Suprapubic skin (tissue), 4 donors: ENCODE measurements around the gene HS6ST1. TPM values are rescaled to one million over a fixed set of nuclear protein-coding genes. Genes with fewer than 3 reads are reported as not detected.
A peak's percentile ranks its signal among the peaks of the same experiment; 100 is the strongest.
"Not testable (repeated sequence)": the region's sequence is repeated elsewhere in the genome, so short reads cannot be mapped to it uniquely, and the experiment has no call there.

Experiments
- DNase-seq, 2 donors: peaks; one replicate each; pipeline ENCODE4 v3.0.0-alpha.2; 2019; ENCODE audit warnings: low spot score in 2 of 2
- H3K27ac ChIP-seq: fragments of 200-600 bp; sonication (generic); one replicate; pipeline ENCODE4 v1.5.1; 2019
- H3K27me3 ChIP-seq: fragments of 200-600 bp; sonication (generic); one replicate; pipeline ENCODE4 v1.5.1; 2019
- H3K36me3 ChIP-seq: fragments of 200-600 bp; sonication (generic); one replicate; pipeline ENCODE4 v1.5.1; 2019
- H3K4me1 ChIP-seq: fragments of 200-600 bp; sonication (generic); one replicate; pipeline ENCODE4 v1.5.1; 2019
- H3K4me3 ChIP-seq: fragments of 200-600 bp; sonication (generic); one replicate; pipeline ENCODE4 v1.5.1; 2019; ENCODE audit warnings: mild to moderate bottlenecking
- H3K9me3 ChIP-seq: fragments of 200-600 bp; sonication (generic); one replicate; pipeline ENCODE4 v1.5.1; 2019
- CTCF ChIP-seq, 2 donors: fragments of 200-600 bp in 1 of 2; fragments of 450-650 bp in 1 of 2; sonication (generic) in 1 of 2; IDR thresholded peaks; one replicate each; pipeline ENCODE4 v1.5.1; 2016 to 2019; ENCODE audit warnings: antibody characterized with exemption in 2 of 2, mild to moderate bottlenecking in 1 of 2, moderate library complexity in 1 of 2
- EP300 ChIP-seq: sonication (generic); formaldehyde crosslinking; IDR thresholded peaks from one replicate; pipeline ENCODE4 v1.6.1; 2017; ENCODE audit warnings: antibody characterized with exemption
- POLR2A ChIP-seq, 2 donors: fragments of 450-650 bp; IDR thresholded peaks; one replicate each; pipeline ENCODE4 v1.6.1; 2017; ENCODE audit warnings: antibody characterized with exemption in 2 of 2, mild to moderate bottlenecking in 2 of 2, moderate library complexity in 2 of 2
- POLR2AphosphoS5 ChIP-seq, 3 donors: sonication (generic); formaldehyde crosslinking; IDR thresholded peaks; one replicate each; pipeline ENCODE4 v1.6.1; 2017; ENCODE audit warnings: antibody characterized with exemption in 3 of 3
- WGBS: methylation state at CpG from one replicate; pipeline ENCODE4 v1.1.5; 2018; 5-methylcytosine and 5-hydroxymethylcytosine counted together
- total RNA-seq, 4 donors: library from RNA; depleted of rRNA; stranded (reverse); fragments of >200 nt; gene quantifications; one replicate each; pipeline ENCODE4 v1.1.0, GENCODE V29; 2016

The HS6ST1 gene
- total RNA-seq, 4 donors from 2014 or later: 55.7 to 75.0 (median 67.3) TPM

GRCh38 chr2:128269063-128269989, 49.3 kb downstream of the HS6ST1 start:
- Histone ChIP-seq H3K36me3 (peaks cover 32% of the 10 kb centered on the region), H3K4me1 (peaks cover 28% of the 10 kb centered on the region), H3K27ac (no peak overlapping the region), H3K9me3 (no peaks in the 10 kb centered on the region), H3K27me3 (no peaks in the 10 kb centered on the region), H3K4me3 (no peak overlapping the region)
- TF ChIP-seq CTCF (IDR thresholded peaks at IDR 0.05) (no peak), POLR2AphosphoS5 (IDR thresholded peaks at IDR 0.05) (no peak), POLR2A (IDR thresholded peaks at IDR 0.05) (no peak), EP300 (no peak)
- DNase-seq: peak in 1 of 2 donors; percentile 79
- 84% methylated on average over 12 of the region's 27 CpGs for WGBS

- 100% methylated on average over 5 of the region's 23 CpGs for WGBS
Observed at GRCh38 chr2:128268611-128269010, 50.1 kb downstream of the HS6ST1 start.

GRCh38 chr2:128268145-128268544, 50.5 kb downstream of the HS6ST1 start:
- DNase-seq: peak in 1 of 2 donors; percentile 73
- peaks cover 32% of the 10 kb centered on the region for H3K36me3 ChIP-seq
- not testable (repeated sequence) for H3K27ac ChIP-seq, H3K27me3 ChIP-seq, H3K9me3 ChIP-seq, H3K4me3 ChIP-seq
- 96% methylated on average over 21 of the region's 38 CpGs for WGBS
- H3K4me1 ChIP-seq: peaks cover 19% of the 10 kb centered on the region

More at GRCh38 chr2:128268611-128269010, 50.1 kb downstream of the HS6ST1 start:
- H3K4me3 ChIP-seq, H3K9me3 ChIP-seq, H3K27me3 ChIP-seq, H3K27ac ChIP-seq: not testable (repeated sequence)
- Histone ChIP-seq H3K4me1 (peaks cover 24% of the 10 kb centered on the region), H3K36me3 (peaks cover 32% of the 10 kb centered on the region)
- DNase-seq: peak in 1 of 2 donors; percentile 43

GRCh38 chr2:128267649-128268048, 51.0 kb downstream of the HS6ST1 start:
- H3K4me3 ChIP-seq, H3K27ac ChIP-seq, H3K9me3 ChIP-seq, H3K27me3 ChIP-seq: not testable (repeated sequence)
- 95% methylated on average over 10 of the region's 11 CpGs for WGBS
- peak in 1 of 2 donors; percentile 41 for DNase-seq
- H3K4me1 ChIP-seq: peaks cover 18% of the 10 kb centered on the region
- peaks cover 32% of the 10 kb centered on the region for H3K36me3 ChIP-seq

GRCh38 chr2:128267197-128267596, 51.5 kb downstream of the HS6ST1 start:
- H3K4me3 ChIP-seq, H3K27me3 ChIP-seq, H3K27ac ChIP-seq, DNase-seq, H3K9me3 ChIP-seq: not testable (repeated sequence)
- H3K36me3 ChIP-seq: peaks cover 32% of the 10 kb centered on the region
- no CpG with 5 or more reads among the region's 9 CpGs for WGBS
- peaks cover 17% of the 10 kb centered on the region for H3K4me1 ChIP-seq

GRCh38 chr2:128266463-128266862, 52.2 kb downstream of the HS6ST1 start:
- not testable (repeated sequence) for H3K9me3 ChIP-seq, DNase-seq, H3K4me3 ChIP-seq, H3K27ac ChIP-seq, H3K27me3 ChIP-seq
- peaks cover 16% of the 10 kb centered on the region for H3K4me1 ChIP-seq
- 88% methylated on average over 6 of the region's 8 CpGs for WGBS
- H3K36me3 ChIP-seq: peaks cover 29% of the 10 kb centered on the region

GRCh38 chr2:128265608-128265993, 53.1 kb downstream of the HS6ST1 start:
- Histone ChIP-seq H3K4me1 (peaks cover 17% of the 10 kb centered on the region), H3K36me3 (peaks cover 25% of the 10 kb centered on the region)
- not testable (repeated sequence) for H3K27ac ChIP-seq, DNase-seq, H3K27me3 ChIP-seq, H3K9me3 ChIP-seq, H3K4me3 ChIP-seq
- WGBS: 71% methylated on average over 4 of the region's 9 CpGs

GRCh38 chr2:128264881-128265607, 53.6 kb downstream of the HS6ST1 start:
- TF ChIP-seq EP300: no peak
- no peak for TF ChIP-seq POLR2A (IDR thresholded peaks at IDR 0.05)
- no peak for TF ChIP-seq POLR2AphosphoS5 (IDR thresholded peaks at IDR 0.05)
- TF ChIP-seq CTCF (IDR thresholded peaks at IDR 0.05): no peak
- H3K27me3 ChIP-seq: no peaks in the 10 kb centered on the region
- peaks cover 18% of the 10 kb centered on the region for H3K4me1 ChIP-seq
- H3K4me3 ChIP-seq: no peak overlapping the region
- no peak overlapping the region for H3K27ac ChIP-seq
- peaks cover 24% of the 10 kb centered on the region for H3K36me3 ChIP-seq
- WGBS: 80% methylated on average over 12 of the region's 12 CpGs
- H3K9me3 ChIP-seq: no peaks in the 10 kb centered on the region
- DNase-seq: peak in 1 of 2 donors; percentile 8
